ENCODE measurements around the gene YTHDF2.
"Not testable (repeated sequence)": the region's sequence is repeated elsewhere in the genome, so short reads cannot be mapped to it uniquely, and the experiment has no call there.

The YTHDF2 gene

GRCh38 chr1:28759257-28759656, 22.5 kb downstream of the YTHDF2 start:
- DNase-seq (ENCODE audit: low read depth), result no peak

- DNase-seq (ENCODE audit: low read depth), result no peak
Observed at GRCh38 chr1:28761189-28761588, 24.4 kb downstream of the YTHDF2 start.

DNA sequence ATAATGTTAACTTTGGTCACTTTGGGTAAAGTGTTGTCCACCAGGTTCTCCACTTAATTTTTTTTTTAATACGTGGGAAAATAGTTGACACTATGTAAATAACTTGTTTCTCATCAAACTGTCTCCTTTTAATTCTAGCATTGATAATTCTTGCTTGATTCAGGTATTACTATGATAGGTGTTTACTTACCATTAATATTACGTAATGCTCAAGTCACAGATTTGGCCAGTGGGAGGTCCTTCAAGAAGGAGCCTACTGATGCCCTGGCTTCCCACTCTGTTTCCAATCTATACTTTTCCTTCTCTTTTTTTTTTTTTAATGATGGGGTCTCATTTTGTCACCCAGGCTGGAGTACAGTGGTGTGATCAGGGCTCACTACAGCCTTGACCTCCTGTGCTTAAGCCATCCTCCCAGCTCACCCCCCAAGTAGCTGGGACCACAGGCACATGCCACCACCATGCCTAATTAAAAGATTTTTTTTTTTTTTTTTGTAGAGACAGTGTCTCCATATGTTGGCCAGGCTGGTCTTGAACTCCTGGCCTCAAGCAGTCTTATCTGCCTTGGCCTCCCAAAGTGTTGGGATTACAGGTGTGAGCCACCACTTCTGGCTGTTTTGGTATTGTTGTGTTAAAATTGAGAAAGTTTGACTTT, 29.9 kb downstream of the YTHDF2 start:
- DNase-seq (ENCODE audit: low read depth), result no peak

DNA sequence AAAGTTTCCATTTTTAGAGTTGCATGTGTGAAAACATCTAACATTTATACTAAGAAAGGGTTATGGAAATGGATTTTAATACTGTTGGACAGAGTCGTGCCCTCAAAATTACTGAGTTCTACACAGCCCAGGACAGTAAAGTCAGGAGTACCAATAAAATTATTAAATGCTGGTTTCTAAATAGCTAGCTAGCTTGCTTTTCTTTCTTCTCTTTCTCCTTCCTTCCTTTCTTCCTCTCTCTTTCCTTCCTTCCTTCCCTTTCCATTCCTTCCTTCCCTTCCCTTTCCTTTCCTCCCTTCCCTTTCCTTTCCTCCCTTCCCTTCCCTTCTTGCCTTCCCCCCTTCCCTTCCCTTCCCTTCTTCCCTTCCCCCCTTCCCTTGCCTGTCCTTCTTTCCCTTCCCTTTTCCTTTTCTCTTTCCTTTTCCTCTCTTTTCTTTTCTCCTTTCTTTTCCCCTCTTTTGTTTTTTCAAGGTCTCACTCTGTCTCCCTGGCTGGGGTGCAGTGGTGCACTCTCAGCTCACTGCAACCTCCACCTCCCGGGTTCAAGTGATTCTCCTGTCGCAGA, 33.9 kb downstream of the YTHDF2 start:
- DNase-seq (ENCODE audit: low read depth), result no peak

DNA sequence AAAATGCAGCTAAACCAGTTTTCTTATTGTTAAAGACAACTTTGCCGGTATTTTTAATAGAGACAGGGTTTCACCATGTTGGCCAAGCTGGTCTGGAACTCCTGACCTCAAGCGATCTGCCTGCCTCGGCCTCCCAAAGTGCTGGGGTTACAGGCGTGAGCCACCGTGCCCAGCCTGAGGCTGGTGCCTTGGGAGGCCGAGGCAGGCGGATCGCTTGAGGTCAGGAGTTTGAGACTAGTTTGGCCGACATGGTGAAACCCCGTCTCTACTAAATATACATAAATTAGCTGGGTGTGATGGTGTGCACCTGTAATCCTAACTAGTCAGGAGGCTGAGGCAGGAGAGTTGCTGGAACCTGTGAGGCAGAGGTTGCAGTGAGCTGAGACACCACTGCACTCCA, 35.2 kb downstream of the YTHDF2 start:
- DNase-seq (ENCODE audit: low read depth), result not testable (repeated sequence)

GRCh38 chr1:28773105-28773504, 36.4 kb downstream of the YTHDF2 start:
- no peak for DNase-seq (ENCODE audit: low read depth)

GRCh38 chr1:28775121-28775942, 38.6 kb downstream of the YTHDF2 start:
- DNase-seq (ENCODE audit: low read depth), result peak; percentile 46

GRCh38 chr1:28776341-28776740, 39.6 kb downstream of the YTHDF2 start:
- DNase-seq (ENCODE audit: low read depth), result no peak

- DNase-seq (ENCODE audit: low read depth), result no peak
Observed at GRCh38 chr1:28778021-28778420, 41.3 kb downstream of the YTHDF2 start.

GRCh38 chr1:28779751-28780408, 43.1 kb downstream of the YTHDF2 start:
- no peak for DNase-seq (ENCODE audit: low read depth)

DNA sequence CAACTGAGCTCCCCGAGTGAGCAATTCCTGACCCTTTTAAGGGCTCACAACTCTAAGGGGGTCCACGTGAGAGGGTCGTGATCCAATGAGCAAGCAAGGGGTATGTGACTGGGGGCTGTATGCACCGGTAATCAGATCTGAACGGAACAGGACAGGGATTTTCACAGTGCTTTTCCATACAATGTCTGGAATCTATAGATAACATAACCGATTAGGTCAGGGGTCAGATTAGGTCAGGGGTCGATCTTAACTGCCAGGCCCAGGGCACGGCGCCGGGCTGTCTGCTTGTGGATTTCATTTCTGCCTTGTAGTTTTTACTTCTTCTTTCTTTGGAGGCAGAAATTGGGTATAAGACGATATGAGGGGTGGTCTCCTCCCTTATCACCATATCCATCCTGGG, 44.6 kb downstream of the YTHDF2 start:
- no peak for DNase-seq (ENCODE audit: low read depth)

DNA sequence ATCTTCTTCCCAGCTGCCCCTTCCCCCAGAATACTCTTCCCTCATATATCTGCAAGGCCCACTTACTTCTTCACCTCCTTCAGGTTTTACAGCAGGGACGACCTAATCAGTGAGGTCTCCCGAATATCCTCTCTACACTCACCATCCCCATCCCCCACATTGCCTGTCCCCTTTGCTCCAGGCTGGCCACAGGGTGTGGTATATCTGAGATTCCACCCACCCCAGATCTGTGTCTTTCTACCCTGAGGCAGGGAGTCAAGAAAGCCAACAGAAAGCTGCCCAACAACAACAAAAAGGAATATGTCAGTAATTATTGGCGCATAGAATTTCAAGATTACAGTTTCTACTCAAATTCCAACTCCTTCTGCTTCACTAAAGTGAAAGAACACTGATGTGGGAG, 45.3 kb downstream of the YTHDF2 start:
- no peak for DNase-seq (ENCODE audit: low read depth)

DNA sequence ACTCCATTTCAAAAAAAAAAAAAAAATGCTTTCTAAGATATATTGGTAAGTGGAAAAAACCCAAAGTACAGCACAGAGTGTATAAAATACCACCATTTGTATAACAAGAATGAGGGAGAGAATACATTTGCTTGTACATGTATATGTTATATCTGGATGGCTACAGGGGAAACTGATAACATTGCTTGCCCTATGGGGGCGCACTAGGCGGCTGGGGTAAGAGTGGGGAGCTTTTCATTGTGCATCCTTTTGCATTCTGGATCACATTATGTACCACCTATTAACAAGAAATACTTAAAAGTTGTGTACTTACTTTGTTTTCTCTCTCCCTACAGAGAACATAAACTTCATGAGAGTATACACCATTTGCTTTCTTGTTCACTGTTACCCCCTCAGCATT, 46.6 kb downstream of the YTHDF2 start:
- DNase-seq (ENCODE audit: low read depth), result no peak

DNA sequence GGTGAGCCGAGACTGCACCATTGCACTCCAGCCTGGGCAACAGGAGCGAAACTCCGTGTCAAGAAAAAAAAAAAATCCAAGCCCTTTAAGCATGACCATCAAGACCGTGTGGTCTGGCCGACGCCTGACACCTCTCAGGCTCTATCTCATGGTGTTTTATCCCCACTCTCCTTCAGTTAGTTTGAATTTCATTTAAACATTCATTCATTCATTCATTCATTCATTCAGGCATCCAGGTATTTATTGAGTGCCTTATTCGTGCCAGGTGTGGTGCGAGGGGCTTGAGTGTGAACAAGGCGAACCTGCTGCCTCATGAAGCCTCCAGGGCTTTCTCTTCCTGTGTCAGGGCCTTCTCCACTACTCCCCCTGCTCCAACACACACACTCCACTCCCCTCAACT, 52.7 kb downstream of the YTHDF2 start:
- no peak for DNase-seq (ENCODE audit: low read depth)

DNA sequence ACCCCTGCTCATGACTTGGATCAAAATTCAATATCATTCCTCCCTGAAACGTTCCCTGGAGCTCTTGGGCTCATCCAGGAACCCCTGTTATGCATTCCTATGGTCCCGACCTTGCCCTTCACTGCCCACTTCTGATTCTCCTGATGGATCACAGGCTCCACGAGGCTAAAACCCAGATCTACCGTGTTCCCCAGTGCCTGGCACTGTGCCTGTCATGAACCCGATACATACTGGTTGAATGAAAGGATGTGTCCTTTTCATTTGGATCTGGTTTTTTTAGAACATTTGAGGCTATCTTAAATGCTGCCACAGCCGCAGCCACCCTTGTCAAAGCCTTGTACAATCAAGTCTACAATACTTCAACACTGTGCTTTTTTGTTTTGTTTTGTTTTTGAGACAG, 53.1 kb downstream of the YTHDF2 start:
- no peak for DNase-seq (ENCODE audit: low read depth)

GRCh38 chr1:28790377-28791035, 53.8 kb downstream of the YTHDF2 start:
- DNase-seq (ENCODE audit: low read depth), result no peak

- DNase-seq (ENCODE audit: low read depth), result not testable (repeated sequence)
Observed at GRCh38 chr1:28791929-28792328, 55.2 kb downstream of the YTHDF2 start.

GRCh38 chr1:28792644-28793121, 55.9 kb downstream of the YTHDF2 start:
- no peak for DNase-seq (ENCODE audit: low read depth)

DNA sequence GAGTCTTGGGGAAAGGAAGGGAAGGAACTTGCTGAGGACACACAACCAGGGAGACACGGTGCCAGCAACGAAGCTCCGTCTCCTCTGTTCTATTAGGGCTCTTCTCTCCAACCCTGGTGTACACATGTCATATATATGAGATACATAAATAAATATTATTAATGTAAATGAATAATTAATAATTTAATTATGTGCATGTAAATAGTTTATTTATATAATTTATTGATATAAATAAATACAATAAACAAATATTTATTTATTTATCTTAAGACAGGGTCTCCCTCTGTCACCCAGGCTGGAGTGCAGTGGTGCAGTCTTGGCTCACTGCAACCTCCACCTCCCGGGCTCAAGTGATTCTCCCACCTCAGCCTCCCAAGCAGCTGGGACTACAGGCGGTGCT, 57.8 kb downstream of the YTHDF2 start:
- not testable (repeated sequence) for DNase-seq (ENCODE audit: low read depth)

DNA sequence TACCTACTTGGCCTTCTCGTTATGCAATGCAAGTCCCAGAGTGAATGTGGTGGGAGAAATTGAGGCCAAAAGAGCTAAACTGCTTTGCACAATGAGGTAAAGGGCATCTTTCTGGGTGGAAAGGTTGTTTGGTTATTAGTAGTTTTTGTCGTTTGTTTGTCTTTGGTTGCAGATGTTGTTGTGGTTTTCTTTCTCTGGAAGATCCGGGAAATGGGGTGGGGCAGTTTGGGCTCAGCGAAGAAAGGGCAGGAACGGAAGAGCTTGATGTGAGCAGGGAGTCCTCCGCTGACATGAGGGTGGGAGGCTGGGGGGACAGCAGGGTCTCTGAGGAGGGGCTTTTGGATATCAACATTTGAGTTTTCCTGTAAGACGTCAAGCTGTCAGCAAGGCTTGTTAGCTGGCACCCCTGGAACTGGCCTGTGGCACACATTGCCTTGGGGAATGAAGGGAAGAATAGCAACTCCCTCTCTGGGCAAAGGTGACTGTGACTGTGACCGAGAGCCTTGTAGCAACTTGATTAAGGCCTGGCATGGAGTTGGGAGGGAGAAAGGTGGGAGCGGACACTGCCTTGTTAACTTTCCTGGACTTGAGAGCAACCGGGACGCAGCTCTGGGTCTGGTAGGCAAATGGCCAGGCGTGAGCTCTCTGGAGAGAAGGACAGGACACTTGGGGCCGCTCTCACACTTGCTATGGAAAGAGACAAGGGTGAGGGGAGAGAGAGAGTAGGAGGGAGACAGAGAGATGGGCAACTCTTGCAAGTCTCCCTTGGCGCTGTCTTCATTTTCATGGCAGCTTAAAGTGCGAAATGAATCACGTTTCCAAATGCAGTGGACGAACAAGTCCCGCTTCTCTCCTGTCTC, 59.8 kb downstream of the YTHDF2 start:
- DNase-seq (ENCODE audit: low read depth), result no peak

GRCh38 chr1:28800324-28800723, 63.6 kb downstream of the YTHDF2 start:
- DNase-seq (ENCODE audit: low read depth), result no peak

Data from stimulated activated CD8-positive, alpha-beta memory T cell treated with anti-CD3 and anti-CD28 coated beads, Interleukin-12 subunit alpha, Interleukin-12 subunit beta, amount 100 ng/mL, for 4 hours (primary cell).